GM18861 (cell line): ENCODE data around the gene EYA2.
"Not testable (repeated sequence)": the region's sequence is repeated elsewhere in the genome, so short reads cannot be mapped to it uniquely, and the experiment has no call there.

Experiments used
- ATAC-seq: cut with Tn5 transposase; IDR thresholded peaks from one replicate; pipeline ENCODE4 v1.9.1; 2021; ENCODE audit not compliant: unreplicated experiment

The EYA2 gene

DNA sequence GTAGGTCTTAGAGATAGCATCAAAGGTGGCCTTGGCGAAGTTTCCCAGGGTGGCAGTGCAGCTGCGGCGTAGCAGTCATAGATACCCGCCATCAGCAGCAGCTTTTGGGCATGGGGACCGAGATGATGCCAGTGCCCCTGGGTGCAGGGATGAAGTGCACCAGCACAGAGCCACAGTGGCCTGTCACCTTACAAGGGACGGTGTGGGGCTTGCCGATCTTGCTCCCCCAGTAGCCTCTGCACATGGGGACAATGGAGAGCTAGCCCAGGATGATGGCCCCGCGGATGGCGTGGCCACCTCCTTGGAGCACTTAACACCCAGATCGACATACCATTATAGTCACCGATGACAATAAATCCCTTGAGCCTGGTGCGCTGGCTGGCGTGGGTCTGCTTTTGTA lies 266.3 kb downstream of the EYA2 start:
- no peak for ATAC-seq

DNA sequence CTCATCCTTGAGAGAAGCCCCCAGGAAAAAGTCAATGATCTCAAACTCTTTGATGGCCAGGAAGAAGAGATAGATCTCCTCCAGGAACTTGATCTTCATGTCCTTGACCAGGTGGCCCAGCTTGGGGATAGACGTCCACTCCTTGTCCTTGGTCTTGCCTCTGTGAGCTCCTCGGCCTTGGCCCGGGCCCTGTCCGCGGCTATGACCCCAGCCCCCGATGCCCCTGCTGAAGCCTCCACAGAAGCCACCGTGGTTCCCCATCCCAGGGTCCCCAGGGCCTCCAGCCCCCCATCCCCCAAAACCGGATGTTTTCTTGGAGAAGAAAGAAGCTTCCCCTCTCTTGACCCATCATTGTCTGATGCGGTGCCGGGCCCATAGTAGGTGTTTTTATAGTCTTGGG lies 266.8 kb downstream of the EYA2 start:
- ATAC-seq: no peak

DNA sequence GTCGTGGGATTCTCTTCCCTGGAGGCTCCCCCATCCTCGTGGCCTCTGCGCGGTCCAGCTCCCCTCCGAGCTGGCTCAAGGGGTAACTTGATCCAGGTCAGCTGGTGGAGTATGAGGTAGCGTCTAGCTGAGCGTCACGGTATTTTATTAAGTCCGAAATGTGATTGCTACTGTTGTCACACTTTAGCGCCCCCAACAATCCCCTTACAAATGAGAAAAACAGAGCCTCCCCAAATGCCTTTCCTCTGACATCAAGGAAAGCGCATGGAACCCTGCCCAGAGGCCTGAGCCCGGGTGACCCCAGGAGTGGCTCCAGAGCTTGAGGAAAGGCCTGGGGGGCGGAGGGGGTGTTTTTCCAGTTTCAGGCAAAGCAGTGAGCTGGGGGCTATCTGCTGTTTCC lies 269.5 kb downstream of the EYA2 start:
- no peak for ATAC-seq

DNA sequence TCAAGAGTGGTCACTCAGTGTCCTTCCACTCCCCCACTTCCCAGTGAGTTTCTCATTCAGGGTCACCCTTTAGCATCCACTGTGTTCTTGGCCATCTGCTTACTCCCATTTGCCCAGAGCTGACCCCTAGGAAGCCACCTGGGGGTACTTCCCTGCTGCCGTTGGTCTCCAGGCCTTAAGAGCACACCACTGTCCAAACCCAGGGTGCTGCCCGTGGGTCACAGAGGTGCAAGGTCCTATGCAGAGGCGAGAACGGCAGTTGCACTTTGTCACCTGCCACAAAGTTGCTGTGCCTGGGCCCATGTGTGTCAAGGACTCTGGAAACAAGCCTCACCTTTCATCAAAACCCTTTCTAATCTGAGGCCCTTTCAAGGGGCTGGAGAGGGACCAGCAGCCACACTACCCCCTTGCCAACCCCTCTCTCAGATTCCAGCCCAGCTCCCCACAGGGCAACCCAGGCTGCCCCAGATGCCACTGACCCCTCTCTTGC lies 270.8 kb downstream of the EYA2 start:
- ATAC-seq: no peak

DNA sequence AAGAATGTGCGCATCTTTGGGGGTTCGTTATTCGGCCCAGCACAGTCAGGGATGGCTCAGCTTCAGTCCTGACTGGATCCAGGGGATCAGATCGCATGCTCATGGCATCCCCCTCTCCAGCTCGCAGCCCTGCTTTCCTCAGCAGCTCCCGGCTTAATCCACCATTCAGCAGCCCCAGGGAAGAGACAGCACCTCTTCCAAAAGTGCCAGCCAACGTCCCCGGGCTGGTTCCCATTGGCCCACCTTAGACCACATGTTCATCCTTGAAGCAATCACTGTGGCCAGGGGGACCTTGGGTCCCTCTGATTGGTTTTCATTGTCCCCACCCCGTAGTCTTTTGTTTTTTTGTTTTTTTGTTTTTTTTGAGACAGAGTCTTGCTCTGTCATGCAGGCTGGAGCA lies 273.2 kb downstream of the EYA2 start:
- no peak for ATAC-seq

DNA sequence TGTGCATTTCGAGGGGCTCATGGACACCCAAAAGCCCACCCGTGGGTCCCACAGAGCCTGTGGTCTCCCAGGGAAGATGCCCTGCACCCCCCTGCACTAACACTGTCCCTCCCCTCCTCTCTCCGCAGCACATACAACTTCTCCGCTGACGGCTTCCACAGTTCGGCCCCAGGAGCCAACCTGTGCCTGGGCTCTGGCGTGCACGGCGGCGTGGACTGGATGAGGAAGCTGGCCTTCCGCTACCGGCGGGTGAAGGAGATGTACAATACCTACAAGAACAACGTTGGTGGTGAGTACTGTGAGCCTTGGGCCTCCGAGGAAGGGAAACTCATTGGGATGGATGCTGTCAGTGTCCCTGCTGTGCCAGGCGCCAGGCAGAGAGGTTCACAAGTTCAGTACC lies 277.9 kb downstream of the EYA2 start:
- ATAC-seq: no peak

DNA sequence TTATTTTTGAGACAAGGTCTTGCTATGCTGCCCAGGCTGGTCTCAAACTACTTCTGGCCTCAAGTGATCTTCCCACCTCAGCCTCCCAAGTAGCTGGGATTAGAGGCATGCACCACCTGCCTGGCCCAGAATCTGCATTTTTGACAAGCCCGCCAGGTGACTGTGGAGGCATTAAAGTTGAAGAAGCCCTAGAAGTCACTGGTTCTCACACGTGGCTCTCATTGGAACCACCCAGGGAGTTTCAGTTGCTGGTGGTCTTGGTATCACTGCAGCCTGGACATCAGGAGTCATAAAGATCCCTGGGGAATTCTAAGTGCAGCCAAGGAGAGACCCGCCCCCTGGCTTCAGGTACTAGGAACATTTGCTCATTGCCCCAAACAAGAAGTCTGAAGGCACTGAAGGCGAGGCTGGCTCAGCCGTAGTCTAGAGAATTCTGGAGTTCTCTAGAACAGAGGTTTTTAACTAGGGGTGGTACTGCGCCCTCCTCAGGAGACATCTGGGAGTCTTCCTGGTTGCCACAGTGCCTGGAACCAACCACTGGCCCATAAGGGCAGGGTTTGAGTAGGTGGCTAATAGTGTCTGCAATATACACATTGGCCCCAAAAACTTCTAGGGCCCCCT lies 279.1 kb downstream of the EYA2 start:
- no peak for ATAC-seq

DNA sequence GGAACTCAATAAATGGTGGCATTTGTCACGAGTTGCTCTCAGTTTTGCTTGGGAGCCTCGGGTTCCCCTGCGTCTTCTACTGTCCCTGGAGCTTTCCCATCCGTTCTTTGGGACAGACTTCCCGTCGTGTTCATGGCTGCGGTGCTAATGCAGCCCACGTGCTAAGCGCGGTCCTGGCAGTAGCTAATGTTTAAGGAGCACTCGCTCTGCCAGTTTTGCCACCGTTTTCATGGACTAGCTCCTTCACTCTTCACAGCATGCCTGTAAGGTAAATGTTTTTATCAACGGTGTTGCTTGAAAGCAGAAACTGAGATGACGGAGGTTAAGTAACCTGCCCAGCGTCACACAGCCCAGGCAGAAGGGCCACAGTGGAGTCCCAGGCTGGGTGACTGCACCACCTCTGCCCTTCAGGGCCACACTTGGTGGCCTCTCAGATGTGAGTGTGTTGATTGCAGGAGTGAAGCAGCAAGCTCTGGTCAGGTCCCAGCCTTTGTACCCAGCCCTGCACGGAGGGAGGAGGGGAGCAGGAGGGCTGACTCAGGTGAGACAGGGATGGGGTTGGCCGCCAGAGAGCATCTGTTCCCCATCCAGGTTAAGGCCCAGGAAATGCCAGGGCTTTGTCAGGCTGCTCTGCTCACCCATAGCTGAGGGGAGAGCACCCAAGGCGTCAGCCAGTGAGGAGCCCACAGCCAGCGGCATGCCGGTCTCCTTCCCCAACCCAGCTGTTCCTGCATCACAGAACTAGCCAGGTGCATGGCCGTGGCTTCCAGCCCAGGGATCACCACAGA lies 280.0 kb downstream of the EYA2 start:
- no peak for ATAC-seq

DNA sequence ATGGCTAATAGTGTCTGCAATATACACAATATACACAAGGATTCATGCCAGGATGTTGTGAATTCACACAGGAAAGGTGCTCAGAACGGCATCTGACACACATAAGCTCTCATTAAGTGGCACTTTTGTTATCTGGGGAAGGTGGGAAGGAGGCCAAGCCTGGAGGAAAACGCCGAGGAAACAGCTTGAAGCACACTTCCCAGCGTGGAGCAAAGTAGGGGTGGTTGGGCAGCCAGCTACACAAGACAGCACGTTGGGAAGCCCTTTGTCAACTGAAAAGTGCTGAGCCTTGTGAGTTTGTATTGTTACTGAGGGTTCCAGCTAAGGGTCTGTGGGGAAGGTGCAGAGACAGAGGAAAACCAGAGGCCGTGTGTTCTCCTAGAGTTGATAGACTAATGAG lies 280.9 kb downstream of the EYA2 start:
- ATAC-seq: no peak

DNA sequence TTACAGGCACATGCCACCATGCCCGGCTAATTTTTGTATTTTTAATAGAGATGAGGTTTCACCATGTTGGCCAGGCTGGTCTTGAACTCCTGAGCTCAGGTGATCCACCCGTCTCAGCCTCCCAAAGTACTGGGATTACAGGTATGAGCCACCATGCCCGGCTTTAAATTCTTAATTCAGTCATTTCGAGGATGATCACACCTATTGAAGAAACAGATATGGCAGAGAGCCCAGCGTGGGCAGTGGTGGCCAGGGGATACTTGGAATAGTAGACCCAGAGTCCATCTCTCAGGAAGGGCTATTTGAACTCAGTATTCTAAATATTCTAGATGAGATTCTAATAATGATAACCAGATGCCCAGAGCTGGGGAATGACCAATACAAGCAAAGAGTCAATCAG lies 281.6 kb downstream of the EYA2 start:
- ATAC-seq: not testable (repeated sequence)

DNA sequence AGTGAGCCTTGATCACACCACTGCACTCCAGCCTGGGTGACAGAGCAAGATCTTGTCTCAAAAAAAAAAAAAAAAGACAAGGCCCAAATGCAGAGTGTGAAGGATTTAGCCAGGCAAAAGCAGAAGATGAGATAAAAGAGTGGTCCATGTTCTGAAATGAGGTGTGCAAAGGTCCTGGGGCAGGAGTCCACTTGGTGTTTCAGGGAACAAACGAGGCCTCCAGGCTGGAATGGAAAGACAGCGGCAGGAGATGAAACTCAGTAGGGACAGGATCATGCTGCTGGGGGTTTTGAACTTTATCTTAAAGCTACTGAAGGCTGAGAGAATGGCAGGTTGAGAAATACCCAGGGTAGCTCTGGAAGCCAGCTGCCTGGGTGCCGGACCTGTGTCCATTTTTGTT lies 283.6 kb downstream of the EYA2 start:
- no peak for ATAC-seq

DNA sequence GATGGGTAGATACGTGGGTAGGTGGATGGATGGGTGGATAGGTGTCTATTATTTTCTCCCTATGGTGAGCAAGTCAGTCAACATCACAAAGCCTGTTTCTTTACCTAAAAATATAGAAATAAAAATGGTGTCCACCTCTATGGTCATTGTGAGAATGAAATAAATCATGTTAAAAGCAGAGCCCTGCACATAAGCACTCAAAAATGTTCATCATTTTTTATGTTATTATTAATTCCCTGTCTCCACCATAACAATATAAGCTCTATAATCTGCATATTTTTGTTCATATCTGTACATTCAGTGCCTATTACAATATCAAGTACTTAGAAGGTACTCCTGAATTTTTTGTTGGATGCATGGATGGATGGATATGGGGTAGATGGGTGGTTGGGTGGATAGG lies 284.2 kb downstream of the EYA2 start:
- ATAC-seq: no peak

DNA sequence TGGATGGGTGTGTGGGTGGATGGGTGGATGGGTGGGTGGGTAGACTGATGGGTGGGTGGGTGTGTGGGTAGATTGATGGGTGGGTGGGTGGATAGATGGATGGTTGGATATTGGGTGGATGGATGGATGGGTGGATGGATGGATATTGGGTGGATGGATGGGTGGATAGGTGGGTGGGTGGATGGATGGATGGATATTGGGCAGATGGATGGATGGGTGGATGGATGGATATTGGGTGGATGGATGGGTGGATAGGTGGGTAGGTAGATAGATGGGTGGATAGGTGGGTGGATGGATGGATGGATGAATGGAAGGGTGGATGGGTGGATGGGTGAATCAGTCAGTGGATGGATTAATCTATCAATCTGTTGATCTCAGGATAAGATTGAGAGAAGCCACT lies 284.6 kb downstream of the EYA2 start:
- ATAC-seq: no peak

DNA sequence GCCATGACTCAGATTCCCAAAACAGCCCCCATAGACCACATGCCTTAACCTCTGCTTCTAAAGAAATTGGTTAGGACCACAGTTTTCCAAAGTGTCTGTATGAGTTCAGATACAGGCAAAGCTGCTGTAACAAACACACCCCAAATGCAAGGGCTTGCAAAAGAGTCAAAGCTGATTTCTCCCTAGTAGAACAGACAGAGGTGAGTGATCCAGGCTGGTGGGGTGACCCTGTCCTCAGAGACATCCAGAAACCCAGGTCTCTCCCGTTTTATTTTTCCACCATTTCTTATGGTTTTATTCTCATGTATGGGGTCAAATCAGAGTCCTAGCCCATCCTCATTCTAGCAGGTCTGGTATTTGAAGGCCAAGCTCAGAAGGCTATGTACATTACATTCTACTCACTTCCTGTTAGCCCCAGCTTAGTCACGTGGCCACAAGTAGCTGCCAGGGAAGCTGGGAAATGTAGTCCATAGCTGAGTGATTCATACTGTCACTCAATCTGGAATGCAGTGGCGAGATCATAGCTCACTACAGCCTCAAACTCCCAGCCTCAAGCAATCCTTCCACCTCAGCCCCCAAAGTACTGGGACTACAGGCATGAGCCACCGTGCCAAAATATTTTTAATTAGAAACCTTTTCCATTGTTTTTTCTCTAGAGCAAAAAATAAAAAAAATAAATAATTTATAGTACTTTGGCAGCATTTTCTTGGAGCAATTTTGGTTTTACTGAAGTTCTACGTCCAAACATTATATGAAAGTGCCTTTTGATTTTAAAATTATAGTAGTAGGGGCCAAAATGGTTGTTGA lies 286.6 kb downstream of the EYA2 start:
- ATAC-seq: no peak

DNA sequence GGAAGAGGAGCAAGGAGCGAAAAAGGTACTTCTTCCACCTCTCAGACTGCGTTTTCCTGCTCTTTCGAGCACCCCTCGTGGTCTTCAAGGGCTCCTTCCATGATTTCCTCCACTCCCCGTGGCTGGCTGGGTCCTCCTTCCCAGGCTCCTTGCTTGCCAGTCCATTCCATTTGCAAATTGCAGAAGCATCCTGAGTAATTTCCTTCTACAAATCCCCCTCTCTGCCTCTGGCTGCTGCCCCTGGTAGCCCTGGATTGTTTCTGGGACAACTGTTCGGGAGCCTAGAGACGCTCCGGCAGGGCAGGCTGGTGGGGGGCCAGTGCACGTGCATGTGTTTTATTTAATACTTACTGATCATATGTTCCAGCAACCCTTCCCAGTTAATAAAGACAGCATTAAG lies 288.7 kb downstream of the EYA2 start:
- ATAC-seq: no peak

DNA sequence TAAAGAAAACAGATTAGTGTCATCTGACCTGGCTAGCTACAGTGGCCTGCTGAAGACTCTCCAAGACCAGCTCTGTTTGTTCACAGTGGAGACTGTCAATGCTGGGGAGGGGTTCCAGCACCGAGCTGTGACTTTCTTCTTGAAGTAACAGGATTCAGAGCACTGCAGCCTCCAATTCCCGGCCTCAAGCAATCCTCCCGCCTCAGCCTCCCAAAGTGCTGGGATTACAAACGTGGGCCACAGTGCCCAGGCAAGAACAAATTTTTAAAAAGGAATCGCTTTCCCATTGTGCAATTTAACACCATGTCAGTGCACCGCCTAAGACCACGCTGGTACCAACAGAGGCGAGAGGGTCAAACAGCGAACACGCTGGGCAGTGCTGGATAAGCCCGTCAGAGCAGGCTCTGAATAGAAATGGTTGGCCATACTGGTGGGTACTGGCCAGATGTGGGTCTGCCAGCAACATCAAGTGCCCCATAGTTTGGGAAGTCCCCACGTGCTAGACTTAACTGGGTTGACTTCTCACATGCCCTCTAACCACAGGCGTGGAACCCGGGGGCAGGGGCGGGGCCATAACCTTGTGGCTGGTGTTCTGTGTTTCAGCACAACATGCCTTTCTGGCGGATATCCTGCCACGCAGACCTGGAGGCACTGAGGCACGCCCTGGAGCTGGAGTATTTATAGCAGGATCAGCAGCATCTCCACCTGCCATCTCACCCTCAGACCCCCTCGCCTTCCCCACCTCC lies 293.0 kb downstream of the EYA2 start:
- no peak for ATAC-seq

DNA sequence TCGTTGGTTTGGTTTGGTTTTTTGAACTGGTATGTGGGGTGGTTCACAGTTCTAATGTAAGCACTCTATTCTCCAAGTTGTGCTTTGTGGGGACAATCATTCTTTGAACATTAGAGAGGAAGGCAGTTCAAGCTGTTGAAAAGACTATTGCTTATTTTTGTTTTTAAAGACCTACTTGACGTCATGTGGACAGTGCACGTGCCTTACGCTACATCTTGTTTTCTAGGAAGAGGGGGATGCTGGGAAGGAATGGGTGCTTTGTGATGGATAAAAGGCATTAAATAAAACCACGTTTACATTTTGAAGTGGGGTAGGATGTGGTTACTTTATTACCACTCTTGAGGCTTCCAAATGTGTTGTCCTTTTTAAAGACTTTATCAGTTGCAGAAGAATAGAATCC lies 293.9 kb downstream of the EYA2 start:
- ATAC-seq: no peak

DNA sequence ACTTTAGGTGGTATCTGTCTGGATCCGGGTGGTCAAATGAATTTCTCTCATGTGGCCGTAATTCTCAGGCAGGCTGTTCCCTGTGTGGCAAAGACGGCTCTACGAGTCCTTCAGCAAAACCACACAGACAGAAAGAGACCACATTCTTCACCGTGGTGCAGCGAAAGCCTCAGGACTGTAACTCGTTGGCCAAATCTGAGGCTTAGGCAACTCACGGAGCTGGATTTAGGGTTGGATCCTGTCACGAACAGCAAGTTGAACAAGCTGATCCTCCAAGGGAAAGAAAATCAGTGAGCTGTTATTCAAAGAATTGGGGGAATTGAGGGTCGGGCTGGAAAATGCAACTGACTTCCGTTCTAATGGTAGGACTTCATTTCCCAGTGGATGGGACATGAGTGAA lies 294.4 kb downstream of the EYA2 start:
- no peak for ATAC-seq

DNA sequence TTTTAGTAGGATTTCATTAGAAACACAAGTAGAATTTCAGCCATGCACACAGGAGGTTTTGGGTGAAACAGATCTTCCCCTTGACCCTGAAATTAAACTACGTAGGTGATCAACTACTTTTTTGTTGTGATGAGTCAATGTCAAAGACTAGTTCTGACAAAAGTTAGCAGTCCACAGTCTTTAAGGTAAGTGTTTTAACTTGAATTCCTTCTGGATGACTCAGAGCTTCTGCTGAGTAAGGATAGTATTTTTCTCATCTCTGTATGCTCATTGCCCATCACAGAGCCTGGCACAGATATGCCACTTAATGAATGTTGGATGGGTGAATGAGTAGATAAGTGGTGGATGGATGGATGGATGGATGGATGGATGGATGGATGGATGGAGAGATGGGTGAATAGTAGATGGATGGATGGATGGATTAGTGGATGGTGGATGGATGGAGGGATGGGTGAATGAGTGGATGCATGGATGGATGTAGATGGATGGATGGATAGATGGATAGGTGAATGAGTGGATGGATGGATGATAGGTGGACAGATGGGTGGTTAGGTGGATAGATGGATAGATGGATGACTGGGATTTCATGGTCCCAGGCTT lies 296.5 kb downstream of the EYA2 start:
- ATAC-seq: no peak

DNA sequence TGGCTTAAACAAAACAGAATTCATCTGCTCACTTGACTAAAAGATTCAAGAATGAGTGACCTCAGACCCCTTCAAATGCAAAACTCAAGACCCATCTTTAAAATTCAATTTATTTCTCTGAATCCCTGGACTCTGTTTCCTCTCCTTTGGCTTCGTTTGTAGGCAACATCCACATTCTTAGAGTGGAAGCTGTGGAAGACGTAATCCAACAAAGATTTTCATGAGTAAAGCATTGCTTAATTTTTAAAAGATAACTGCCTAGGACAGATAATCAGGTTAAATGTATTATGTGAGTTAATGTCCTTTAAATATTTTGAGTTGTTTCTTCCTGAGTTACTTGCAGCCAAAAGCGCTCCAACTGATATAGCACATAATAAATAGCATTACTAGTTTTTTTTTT lies 297.3 kb downstream of the EYA2 start:
- ATAC-seq: no peak

DNA sequence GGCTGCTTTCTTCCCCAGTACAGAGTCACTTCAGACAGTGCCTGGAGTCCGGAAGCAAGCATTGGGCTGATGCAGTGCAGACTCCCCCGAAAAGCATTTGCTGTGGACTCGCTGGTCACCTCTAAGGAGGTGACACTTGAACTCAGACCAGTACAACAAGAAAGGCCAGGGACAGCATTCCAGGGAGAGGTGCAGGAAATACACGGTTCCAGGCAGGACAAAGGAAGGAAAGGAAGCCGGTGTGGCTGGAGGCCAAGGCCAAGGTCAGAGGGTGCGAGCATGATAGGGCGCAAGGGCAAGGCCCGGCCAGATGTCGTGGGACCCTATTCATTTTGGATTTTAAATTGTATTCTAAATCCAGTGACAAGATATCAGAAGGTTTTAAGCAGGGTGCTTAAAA lies 300.9 kb downstream of the EYA2 start:
- ATAC-seq: no peak
